Inflammatory macrophage (primary cell): ENCODE data around the gene KLK11.

Experiments used
- DNase-seq, 2 donors: peaks; one replicate each; pipeline ENCODE4 v3.0.0-alpha.2; 2020 to 2022
- total RNA-seq, 18 experiments: gene quantifications; one replicate each; lab custom pipeline; 2026; ENCODE audit warnings: mixed read lengths in 6 of 18, inconsistent platforms in 2 of 18; lab: John Stamatoyannopoulos, UW

KLK11 gene
- 0 to 0.20 (median 0) reads per million in 18 experiments for total RNA-seq

- DNase-seq: no peak
These were observed at the start of gene KLK11 for GRCh38 chr19:51026554-51026831. KLK11 (minus strand) TSS chr19:51026616; CDS start chr19:51025631, 985 bp downstream.

- no peak for DNase-seq
These were observed 49.6 kb upstream of the KLK11 start for GRCh38 chr19:51075998-51076397.

- no peak for DNase-seq
These were observed 44.6 kb upstream of the KLK11 start for GRCh38 chr19:51071095-51071405.

GRCh38 chr19:51070334-51071094, 44.1 kb upstream of the KLK11 start:
- no peak for DNase-seq

- DNase-seq: no peak
These were observed 40.2 kb upstream of the KLK11 start for GRCh38 chr19:51066393-51067186.

GRCh38 chr19:51065221-51065960, 39.0 kb upstream of the KLK11 start:
- DNase-seq: no peak

- DNase-seq: peak in 1 of 2 donors; percentile 13
These were observed 38.3 kb upstream of the KLK11 start, which contains the start of gene KLK13 for GRCh38 chr19:51064534-51065220. KLK13 (minus strand) TSS chr19:51065092; CDS start chr19:51065067, 25 bp downstream.

GRCh38 chr19:51063664-51064063, 37.2 kb upstream of the KLK11 start:
- no peak for DNase-seq

- no peak for DNase-seq
These were observed 34.6 kb upstream of the KLK11 start for GRCh38 chr19:51060973-51061372.

GRCh38 chr19:51060336-51060735, 33.9 kb upstream of the KLK11 start:
- no peak for DNase-seq

GRCh38 chr19:51059715-51060114, 33.3 kb upstream of the KLK11 start:
- no peak for DNase-seq

- no peak for DNase-seq
These were observed 29.4 kb upstream of the KLK11 start for GRCh38 chr19:51055866-51056265.

- DNase-seq: no peak
These were observed 20.6 kb upstream of the KLK11 start for GRCh38 chr19:51047031-51047335.

- no peak for DNase-seq
These were observed 17.9 kb upstream of the KLK11 start for GRCh38 chr19:51044327-51044726.

- no peak for DNase-seq
These were observed 17.1 kb upstream of the KLK11 start for GRCh38 chr19:51043497-51043896.

GRCh38 chr19:51040151-51040550, 13.7 kb upstream of the KLK11 start:
- DNase-seq: no peak

- peak in 1 of 2 donors; percentile 16 for DNase-seq
These were observed 10.1 kb upstream of the KLK11 start for GRCh38 chr19:51036519-51036918.

- DNase-seq: no peak
These were observed 8.3 kb upstream of the KLK11 start, which contains the start of gene KLK12 for GRCh38 chr19:51034704-51035103. KLK12 (minus strand) TSS chr19:51035002; CDS start chr19:51034621, 381 bp downstream.

GRCh38 chr19:51031880-51032225, 5.4 kb upstream of the KLK11 start:
- DNase-seq: no peak

- no peak for DNase-seq
These were observed 4.9 kb upstream of the KLK11 start for GRCh38 chr19:51031220-51031879.

- DNase-seq: no peak
These were observed 4.2 kb upstream of the KLK11 start for GRCh38 chr19:51030631-51031030.

- DNase-seq: no peak
These were observed 3.3 kb upstream of the KLK11 start for GRCh38 chr19:51029718-51030117.
